Stimulated activated CD8-positive, alpha-beta memory T cell treated with anti-CD3 and anti-CD28 coated beads, Interleukin-15, amount 100 ng/mL, for 24 hours (primary cell): ENCODE results near the gene SLC1A1.

Experiments
- DNase-seq: peaks from one replicate; pipeline ENCODE4 v3.0.0-alpha.2; 2020; ENCODE audit warnings: low read depth

Gene SLC1A1

DNA sequence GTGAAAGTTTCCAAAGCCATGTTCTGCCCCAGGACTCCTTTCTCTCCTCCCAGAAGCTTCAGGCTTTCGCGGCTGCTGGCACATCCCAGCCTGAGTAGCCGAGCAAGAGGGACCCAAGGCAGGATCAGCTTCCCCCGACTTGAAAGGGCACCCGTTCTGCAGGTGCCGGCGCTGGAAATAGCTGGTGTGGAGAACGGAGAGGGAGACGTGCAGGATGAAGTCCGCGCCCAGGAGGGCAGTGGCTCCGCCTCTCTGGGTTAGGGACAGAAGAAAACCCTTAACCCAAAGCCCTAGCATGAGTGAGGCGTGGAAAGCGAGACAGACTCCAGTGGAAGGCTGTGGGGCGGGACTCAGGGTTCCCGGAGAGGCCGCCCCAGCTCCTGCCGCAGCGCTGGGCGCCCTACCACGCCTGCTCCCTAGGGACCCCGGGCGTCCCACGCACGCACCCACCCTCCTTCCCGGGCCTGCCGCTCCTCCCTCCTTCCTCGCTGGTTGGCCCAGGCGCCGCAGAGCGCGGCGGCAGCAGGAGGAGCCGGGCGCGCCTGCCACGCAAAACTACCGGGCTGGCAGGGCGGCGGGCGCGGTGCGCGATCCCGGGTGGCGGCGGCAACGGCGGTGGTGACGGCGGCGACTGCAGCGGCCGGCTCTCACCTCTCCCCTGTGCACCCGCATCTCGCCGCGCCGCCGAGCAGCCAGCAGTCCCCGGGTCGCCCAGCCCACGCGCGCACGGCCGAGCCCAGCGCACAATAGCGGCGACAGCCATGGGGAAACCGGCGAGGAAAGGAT lies at the start of gene SLC1A1:
SLC1A1 (plus strand) TSS at position 550 of the 786 bp plus-strand sequence; CDS start at position 762, 212 bp downstream.
- DNase-seq, result no peak

DNA sequence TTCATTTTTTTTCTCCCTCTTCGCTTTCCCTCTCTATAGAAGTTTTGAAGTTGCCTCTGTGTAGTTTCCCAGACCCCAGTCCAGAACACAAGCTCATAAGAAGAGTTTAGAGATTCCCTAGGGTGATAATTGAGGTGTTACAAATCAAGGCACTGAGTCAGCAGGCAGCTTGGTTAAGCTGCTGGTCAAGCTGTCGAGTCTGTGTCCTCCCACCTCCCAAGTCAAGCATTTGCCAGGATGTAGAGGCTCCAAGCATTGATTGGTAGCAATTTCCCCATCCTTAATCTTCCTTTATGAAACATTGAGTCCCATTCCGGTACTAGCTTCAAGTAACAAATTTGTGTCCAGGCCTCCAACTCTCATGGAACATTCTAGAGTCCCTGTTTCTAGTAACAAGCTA lies 47.5 kb upstream of the SLC1A1 start:
- DNase-seq, result no peak

DNA sequence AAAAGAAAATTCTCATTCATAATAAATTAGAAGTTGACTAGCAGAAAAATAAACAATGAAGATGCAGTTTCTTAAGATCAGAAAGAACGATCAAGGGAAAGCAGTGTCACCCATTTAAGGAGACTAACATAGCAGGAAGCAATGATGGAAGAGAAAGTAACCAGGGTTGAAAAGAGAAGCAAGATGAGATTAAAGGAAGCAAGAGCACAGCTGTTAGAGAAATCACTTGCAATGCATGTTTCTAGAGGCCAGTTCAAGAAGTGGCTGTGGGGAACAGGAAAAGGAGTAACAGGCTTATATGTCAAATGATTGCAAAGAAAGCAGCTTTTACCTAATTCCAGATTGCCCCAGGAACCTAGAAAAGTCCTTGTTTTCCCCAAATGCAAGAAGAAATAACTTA lies 46.8 kb upstream of the SLC1A1 start:
- no peak for DNase-seq

DNA sequence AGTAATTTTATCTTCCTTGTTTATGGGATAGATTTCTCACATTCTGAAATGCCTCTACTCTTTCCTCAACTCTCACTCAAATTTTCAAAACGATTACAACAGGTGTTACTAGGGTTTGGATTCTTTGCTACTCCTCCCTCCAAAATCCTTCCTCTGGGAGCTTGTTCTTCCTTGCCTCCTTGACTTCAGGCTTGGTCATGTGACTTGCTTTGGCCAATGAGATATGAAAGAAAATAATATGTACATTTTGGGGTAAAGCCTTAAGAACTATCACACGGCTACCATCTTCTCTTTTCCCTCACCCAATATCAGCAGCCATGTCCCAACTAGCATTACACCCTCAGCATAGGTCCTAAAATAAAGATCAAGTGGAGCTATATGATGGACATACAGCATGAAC lies 28.8 kb upstream of the SLC1A1 start:
- no peak for DNase-seq

DNA sequence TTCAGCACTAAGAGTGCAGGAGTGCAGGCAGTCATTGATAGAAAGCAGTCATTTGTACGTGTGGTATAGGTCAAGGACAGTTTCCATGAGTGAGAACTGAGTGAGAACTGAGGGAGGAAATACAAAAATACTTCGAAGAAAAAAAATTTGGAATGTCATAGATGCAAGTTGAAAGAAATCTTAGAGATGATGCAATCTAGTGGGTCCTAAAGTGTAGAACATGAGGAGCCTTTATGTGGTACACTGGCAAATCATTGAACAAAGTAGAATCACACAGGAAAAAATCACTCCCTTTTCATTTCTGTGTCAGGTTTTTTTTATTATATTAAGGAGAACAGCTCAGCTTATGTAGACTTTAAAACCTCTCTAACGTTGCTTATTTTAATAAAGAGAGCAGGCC lies 26.4 kb upstream of the SLC1A1 start:
- DNase-seq, result no peak

DNA sequence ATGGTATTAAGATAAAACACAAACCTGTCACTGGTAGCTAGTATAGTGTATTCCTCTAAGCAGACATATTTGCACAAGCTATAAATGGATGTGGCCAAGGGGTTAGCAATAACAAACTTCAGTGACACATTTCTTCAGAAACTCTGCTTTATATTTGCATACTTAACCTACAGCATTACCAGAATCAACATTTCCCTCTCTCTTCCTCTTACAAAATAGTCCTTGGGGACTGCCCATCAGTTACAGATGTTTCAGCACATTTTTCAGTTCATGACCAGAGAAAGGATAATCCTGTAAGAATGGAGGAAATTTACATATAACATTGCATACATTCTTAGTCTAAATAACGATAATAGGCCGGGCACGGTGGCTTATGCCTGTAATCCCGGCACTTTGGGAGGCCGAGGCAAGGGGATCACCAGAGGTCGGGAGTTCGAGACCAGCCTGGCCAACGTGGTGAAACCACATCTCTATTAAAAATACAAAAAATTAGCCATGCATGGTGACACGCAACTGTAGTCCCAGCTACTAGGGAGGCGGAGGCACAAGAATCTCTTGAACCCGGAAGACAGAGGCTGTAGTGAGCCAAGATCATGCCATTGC lies 25.3 kb upstream of the SLC1A1 start:
- no peak for DNase-seq

DNA sequence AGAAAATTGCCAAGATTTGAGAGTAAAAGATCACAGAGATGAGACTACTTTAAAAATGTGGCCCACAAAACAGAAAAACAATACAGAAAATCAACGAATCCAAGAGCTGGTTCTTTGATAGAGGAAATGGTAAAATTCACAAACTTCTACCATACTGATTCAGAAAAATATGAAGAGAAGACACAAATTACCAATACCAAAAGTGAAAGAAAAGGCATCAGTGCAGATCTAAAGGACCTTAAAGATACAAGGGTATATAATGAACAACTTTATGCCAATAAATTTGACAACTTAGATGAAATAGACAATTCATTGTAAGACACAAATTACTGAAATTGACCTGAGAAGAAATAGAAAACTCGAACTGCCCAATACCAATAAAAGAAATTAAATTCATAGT lies 24.4 kb upstream of the SLC1A1 start:
- no peak for DNase-seq

DNA sequence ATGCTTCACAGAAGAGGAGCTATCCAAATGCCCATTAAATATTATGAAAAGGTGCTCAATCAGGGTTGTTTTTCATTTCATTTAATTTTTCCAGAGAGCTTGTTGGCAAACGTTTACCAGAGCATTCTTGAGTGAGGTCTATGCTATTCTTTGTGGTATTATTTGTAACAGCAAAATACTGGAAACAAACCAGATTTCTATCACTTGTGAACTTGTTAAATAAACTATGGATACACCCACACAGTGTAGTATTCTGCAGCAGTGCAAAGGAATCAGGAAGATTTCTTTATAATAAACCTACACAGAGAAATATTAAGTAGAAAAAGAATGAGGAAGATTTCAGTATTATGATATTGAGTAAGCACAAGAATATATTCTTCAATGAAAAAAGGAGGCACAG lies 15.0 kb upstream of the SLC1A1 start:
- DNase-seq, result no peak

DNA sequence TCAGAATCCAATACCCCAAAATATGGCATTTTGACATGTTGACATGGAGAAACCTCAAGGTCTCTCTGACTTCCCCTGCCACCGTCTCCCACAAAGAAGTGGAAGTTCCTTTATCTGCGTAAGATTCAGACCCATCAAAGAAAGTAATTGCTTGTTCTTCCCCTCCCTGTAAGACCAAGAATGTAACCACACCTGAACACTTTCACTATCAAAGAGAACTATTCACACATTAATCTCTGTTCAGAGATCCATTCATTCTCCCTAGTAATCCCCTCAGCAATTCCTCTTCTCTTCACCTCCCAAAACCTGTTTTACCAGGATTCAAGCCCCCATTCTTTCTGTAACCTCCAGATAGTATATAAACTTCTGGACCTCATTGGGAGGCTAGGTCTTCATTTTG lies 4.1 kb upstream of the SLC1A1 start:
- DNase-seq, result no peak

DNA sequence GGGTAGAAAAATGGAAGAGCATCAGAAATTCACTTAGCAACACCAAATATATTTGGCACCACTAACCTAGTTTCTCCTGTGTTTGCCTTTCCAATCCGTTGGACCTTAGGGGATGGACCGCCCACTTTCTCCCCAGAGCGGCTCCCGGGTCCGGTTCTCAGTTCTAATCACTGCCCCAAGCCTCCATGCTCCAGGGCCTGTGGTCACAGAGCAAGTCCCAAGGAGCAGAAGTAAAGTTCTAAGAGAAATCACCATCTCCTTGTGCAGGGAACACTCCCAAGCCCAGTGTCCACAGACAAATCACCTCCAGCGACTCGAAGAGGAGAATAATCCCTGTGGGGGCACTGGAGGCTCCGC lies 728 bp upstream of the SLC1A1 start:
- DNase-seq, result no peak

DNA sequence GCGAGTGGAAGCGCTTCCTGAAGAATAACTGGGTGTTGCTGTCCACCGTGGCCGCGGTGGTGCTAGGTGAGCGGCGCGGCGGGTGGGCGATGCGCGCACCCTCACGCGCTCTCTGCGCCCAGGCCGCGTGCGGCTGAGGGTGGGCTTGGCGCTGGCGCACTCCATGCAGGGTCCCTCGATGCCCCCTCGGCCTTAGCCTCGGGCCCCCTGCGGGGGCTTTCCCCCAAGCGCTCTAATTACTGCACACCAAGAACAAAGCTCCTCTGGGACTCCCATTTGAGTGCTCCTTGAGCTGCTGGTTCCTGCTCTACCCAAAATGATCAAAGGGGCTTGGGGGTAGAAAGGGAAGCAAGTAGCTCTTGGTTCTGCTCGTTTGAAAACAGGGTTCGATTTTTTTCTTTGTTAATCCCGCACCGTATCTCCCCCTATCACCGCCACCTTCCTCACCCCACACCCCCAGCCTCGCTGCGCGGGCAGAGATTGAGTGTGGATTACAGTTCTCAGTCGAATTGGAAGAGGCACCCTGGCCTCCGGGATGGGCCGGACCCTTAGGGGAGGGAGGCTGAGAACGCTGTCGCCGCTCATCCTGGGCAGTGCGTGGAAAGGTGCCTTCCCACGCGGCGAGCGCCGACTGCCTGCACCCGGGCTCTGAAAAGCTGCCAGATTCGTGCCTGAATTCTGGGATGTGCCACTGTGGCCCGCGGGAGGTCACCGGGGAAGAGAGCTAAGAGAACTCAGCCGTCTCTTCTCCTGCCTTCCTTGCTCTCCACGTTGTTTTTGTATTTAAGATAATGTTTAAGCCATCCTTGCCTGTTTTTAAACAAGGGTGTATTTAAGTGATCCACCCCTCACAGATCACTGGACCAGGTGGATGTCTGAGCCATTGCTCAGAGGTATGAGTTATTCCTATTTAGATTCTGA lies 697 bp downstream of the SLC1A1 start:
- DNase-seq, result no peak

DNA sequence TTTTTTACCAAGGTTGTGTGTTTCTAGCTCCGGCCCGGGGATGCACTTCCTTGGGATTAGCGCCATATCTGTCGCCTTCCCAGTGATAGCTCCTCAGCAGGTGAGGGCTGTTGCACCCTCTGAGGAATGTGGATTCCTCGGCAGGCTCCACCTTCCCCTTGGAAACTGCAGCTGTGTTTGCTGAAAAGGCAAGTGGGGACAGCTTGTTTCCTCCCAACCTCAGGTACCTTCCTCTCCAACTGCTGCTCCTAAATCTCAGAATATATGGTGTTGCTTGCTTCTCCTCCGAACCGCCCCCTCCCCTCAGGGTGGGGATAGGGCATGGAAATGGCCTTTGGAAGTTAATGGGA lies 1.3 kb downstream of the SLC1A1 start:
- DNase-seq, result no peak

DNA sequence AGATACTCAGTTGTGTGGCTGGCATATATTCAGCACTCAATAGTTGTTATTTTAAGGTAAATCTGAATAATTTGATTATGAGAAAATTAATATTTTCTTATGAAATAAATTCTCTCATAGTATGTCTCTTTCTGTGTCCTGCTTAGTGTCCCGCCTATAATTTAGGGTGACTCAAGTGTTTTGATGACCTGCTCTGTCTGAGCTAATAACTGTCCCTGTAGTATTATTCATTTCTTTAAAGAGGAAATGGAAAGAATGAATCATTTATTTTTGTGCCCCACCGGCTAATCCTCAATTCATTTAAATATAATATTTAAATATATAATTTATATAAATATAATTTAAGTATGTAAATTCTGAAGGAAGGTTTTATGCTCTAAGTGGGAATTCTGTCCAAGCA lies 4.1 kb downstream of the SLC1A1 start:
- DNase-seq, result no peak

DNA sequence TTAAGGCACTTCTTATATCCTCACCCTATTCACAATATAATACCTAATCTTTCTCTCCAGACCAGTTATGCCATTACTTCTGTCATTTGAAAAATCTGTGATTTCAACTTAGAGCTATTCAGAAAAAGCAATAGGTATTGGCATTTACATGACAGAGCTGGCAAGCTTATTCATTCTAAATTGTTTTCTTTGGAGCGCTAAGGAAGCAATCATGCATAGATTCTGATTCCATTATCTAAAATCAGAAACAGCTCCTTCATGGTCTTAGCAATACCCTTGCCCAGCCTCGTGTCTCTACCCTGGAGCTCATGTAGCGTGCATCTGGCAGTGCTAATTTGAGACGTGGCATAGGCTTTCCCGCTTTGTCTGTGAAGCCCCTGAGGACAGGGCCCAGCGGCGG lies 4.5 kb downstream of the SLC1A1 start:
- no peak for DNase-seq

DNA sequence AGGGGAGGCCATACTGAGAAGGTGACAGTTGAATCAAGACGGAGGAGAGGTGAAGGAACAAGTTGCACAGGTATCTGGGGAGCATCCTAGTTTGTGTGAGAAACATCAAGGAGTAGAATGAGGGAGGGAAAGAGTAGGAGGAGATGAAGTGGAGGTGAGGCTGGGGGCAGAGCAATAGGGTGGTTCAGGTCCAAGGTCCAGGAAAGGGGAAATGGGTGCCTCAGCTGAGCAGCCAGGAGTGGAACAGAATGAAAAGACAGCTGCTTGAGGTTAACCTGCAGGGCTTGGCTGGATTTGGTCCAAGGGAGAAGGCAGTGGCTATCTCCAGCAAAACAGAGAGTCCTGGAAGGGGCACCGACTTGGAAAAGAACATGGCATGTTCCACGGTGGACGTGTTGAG lies 5.3 kb downstream of the SLC1A1 start:
- no peak for DNase-seq

DNA sequence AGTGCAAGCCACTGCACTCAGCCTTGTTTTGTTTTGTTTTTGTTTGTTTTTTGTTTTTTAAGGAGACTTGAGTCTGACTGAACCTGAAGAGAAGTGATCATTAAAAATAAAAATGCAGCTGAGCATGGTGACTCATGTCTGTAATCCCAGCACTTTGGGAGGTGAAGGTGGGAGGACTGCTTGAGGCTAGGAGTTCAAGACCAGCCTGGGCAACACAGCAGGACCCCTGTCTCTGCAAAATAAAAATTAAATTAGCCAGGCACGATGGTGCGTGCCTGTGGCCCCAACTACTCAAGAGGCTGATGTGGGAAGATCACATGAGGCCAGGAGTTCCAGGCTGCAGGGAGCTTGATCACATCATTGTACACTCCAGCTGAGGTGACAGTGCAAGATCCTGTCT lies 6.2 kb downstream of the SLC1A1 start:
- DNase-seq, result no peak

DNA sequence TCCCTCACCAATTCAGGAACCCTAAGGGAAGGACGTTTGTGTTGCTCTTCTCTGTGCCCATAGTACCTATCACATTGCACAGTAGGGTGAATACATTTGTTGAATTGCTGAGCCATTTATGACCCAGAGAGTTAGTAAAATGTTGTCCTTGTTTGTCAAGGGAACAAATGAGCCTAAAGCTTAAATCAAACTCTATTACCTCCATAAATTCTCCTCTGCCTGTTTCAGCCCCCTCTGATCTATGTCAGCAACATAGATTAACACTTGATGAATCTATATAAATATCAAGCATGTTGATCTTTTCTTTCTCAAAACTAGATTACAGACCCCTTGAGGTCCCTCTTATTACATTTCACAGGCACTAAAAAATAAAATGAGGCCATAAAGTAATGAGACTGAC lies 7.1 kb downstream of the SLC1A1 start:
- no peak for DNase-seq

DNA sequence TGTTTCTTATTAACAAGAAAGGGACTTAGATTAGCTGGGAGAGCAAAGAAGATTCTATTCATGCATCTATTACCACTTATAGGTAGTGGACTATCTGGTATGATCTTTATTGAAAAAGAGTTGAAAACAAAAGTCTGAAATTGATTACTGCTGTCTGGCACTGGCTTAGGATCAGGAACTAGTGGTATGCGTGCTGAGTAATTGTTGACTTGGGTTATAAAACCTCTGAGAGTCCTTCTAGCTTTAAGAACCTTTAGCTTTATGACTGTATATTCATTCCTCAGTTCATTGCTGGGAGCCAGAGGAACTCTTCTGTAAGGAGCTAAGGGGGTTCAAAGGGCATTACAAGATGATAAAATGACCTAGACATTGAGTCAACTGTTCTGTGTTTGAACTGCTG lies 7.6 kb downstream of the SLC1A1 start:
- DNase-seq, result no peak

DNA sequence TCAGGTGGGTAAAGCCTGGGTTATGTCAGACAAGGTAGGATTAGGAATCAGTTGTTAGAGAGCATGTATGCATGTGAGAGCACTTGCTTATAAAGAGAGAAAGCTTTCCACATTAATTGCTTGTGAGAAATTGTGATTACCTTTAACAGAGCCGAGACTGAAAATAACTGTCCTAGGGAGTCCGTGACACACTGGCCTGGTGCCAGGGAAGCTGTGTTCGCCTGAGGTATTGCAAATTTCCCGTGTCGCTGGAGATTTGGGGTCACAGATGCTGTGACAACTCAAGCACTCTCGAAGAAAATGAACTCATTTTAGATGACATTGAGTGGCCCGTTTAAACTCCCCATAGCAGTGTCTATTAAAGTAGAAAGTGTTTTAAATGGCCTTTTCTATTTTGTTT lies 9.6 kb downstream of the SLC1A1 start:
- DNase-seq, result no peak

DNA sequence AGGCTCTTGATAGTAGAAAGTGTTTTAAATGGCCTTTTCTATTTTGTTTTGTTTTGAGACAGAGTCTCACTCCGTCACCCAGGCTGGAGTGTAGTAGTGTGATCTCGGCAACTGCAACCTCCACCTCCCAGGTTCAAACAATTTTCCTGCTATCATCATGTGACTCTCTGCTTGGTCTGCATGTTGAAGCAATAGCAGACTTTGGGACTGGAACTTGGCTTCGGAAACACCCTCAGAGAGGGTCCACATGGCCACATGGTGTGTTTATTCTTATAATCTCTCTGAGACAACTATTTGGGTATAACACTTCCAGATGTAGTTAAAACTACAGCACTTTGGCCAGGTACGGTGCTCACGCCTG lies 10.9 kb downstream of the SLC1A1 start:
- no peak for DNase-seq

DNA sequence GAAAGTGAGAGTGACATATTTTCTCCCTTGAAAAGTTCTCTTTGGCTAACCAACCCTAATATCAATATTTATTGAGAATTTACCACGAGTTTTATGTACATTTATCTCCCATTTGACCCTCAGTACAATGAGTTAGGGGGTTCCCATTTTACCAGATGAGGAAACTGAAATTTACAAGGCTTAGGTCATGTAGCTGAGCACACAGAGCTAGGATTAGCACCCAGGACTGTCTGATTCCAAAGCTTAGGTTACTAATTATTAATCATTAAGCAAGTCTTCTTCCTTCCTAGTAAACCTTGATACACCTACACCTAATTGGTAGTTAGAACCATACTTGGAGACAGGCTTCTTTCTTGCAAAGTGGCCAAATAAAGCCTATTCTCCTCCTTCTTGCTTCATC lies 12.2 kb downstream of the SLC1A1 start:
- DNase-seq, result no peak

DNA sequence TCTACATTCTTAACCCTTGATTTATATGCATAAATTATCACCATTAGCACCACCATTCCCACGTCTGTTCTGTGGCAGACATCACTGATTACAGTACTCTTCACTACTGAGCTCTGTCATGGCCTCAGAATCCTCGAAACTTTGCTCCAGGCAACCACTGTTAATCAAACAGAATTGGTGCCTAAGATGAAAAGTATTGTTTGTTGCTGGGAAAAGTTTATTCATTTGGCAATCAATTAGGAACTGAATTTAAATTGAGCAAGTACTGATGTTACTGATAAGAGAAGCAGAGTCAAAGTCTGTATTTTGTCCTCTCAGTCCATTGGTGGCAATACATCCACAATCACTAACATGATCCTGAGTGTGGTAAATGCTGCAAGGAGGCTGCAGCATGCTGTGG lies 12.8 kb downstream of the SLC1A1 start:
- no peak for DNase-seq

DNA sequence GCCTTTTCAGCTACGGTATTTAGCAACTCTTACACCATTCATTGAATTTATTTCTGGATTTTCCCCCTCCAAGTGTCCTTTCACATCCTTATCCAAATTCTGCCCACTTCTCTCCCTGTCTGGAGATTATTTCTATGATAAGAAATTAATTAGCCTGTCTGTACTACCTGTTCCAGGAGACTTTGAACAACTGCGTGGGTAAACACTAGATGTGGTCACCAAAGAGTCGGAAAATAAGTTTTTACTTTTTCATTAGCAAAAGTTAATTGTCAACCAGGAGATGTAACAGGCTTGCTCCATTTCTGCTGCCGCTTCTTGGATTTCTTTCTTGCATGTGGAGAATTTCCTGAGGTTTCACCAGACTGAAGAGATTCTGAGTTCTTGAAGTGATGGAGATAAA lies 14.0 kb downstream of the SLC1A1 start:
- no peak for DNase-seq
